Calu3 (cell line): ENCODE data around the gene IFITM10. TPM values are rescaled to one million over a fixed set of nuclear protein-coding genes. Genes with fewer than 3 reads are reported as not detected.

Experiments used
- BruUV-seq: library from RNA; stranded (reverse); fragments of 400-500 nt; replicated peaks from 2 replicates; lab custom pipeline; 2021; lab: Mats Ljungman, UMichigan
- CTCF ChIA-PET: fragments of 300-600 bp; sonication (Branson Sonifier 250); formaldehyde crosslinking; loops from one replicate; lab custom pipeline; 2022; ENCODE audit warnings: antibody characterized with exemption; lab: Charles Lee
- DNase-seq: peaks from one replicate; pipeline ENCODE4 v3.0.0; 2022
- H3K27ac Mint-ChIP-seq: one replicate; pipeline ENCODE4 v1.8.0; 2022; ENCODE audit warnings: mixed read lengths; ENCODE audit not compliant: unreplicated experiment
- H3K27me3 Mint-ChIP-seq: one replicate; pipeline ENCODE4 v1.8.0; 2022; ENCODE audit warnings: mixed read lengths; ENCODE audit not compliant: unreplicated experiment
- H3K36me3 Mint-ChIP-seq: one replicate; pipeline ENCODE4 v1.8.0; 2022; ENCODE audit warnings: mild to moderate bottlenecking, moderate library complexity, mixed read lengths; ENCODE audit not compliant: insufficient read depth, unreplicated experiment
- H3K4me1 Mint-ChIP-seq: one replicate; pipeline ENCODE4 v1.8.0; 2022; ENCODE audit warnings: mild to moderate bottlenecking, low read depth, mixed read lengths; ENCODE audit not compliant: unreplicated experiment
- H3K4me3 Mint-ChIP-seq: one replicate; pipeline ENCODE4 v1.8.0; 2022; ENCODE audit warnings: mild to moderate bottlenecking, low read depth, moderate library complexity, mixed read lengths; ENCODE audit not compliant: unreplicated experiment
- H3K9me3 Mint-ChIP-seq: one replicate; pipeline ENCODE4 v1.8.0; 2022; ENCODE audit warnings: low read depth, mixed read lengths; ENCODE audit not compliant: unreplicated experiment
- CTCF ChIP-seq: fragments of 200-600 bp; IDR thresholded peaks from one replicate; pipeline ENCODE4 v1.8.0; 2022; ENCODE audit warnings: antibody characterized with exemption; ENCODE audit not compliant: unreplicated experiment
- intact Hi-C: fragments of 100-400 bp; cut with micrococcal nuclease; formaldehyde crosslinking; loops from one replicate; pipeline ENCODE4 v1.10.0; 2022; ENCODE audit not compliant: unreplicated experiment
- total RNA-seq: library from RNA; stranded (reverse); gene quantifications from 2 replicates; pipeline ENCODE4 v1.2.3, GENCODE V29; 2022

The IFITM10 gene
- total RNA-seq, 1 experiment from 2014 or later = 3.3 TPM

DNA sequence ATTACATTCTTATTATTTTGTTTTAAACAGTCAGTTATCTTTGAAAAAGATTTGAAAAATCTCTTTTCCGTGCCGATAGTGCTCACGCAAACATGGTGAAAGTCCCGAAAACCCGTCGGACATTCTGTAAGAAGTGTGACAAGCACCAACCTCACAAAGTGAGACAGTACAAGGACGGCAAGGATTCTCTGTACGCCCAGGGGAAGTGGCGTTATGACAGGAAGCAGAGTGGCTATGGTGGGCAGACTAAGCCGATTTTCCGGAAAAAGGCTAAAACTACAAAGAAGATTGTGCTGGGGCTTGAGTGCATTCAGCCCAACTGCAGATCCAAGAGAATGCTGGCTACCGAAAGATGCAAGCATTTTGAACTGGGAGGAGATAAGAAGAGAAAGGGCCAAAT lies 42.1 kb upstream of the IFITM10 start:
- no peak for TF ChIP-seq CTCF
- Mint-ChIP-seq H3K4me1 (no peaks in the 10 kb centered on the region), H3K9me3 (no peaks in the 10 kb centered on the region), H3K27me3 (peaks cover 35% of the 10 kb centered on the region), H3K4me3 (no peak overlapping the region), H3K36me3 (no peaks in the 10 kb centered on the region), H3K27ac (no peak overlapping the region)
- CTCF ChIA-PET = no interaction called here
- BruUV-seq = no TSS peak
- intact Hi-C loops = no loop called here
- DNase-seq = no peak

DNA sequence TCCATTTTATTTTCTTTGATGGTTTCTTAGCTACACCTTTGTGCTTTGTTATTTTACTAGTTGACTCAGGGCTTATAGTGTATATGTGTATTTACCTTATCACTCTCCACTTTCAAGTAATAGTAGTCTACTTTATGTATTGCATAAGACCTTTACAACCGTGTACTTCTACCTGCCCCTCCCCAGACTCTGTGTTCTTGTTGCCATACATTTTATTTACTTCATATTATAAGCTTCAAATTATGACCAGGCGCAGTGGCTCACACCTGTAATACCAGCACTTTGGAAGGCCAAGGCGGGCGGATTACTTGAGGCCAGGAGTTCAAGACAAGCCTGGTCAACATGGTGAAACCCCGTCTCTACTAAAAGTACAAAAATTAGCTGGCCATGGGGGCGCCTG lies 41.5 kb upstream of the IFITM10 start:
- Mint-ChIP-seq H3K9me3 (no peaks in the 10 kb centered on the region), H3K27ac (no peak overlapping the region), H3K4me3 (no peak overlapping the region), H3K4me1 (no peaks in the 10 kb centered on the region), H3K27me3 (peaks cover 30% of the 10 kb centered on the region), H3K36me3 (no peaks in the 10 kb centered on the region)
- BruUV-seq = no TSS peak
- no peak for TF ChIP-seq CTCF
- CTCF ChIA-PET = interaction anchor here (0.7 kb wide), 1 partner anchor 19 kb away, joined by 3 read pairs; no protein-coding TSS in a partner anchor
- no peak for DNase-seq
- intact Hi-C loops = no loop called here

- H3K27me3 Mint-ChIP-seq = peaks cover 14% of the 10 kb centered on the region
- CTCF ChIA-PET = no interaction called here
- intact Hi-C loops = no loop called here
- peaks cover 5% of the 10 kb centered on the region for H3K36me3 Mint-ChIP-seq
- H3K9me3 Mint-ChIP-seq = no peaks in the 10 kb centered on the region
- no TSS peak for BruUV-seq
- no peak for DNase-seq
- H3K4me3 Mint-ChIP-seq = no peak overlapping the region
- H3K4me1 Mint-ChIP-seq = peaks cover 33% of the 10 kb centered on the region
- no peak for TF ChIP-seq CTCF
- H3K27ac Mint-ChIP-seq = no peak overlapping the region
Measured at GRCh38 chr11:1786466-1786865, 36.1 kb upstream of the IFITM10 start.

GRCh38 chr11:1785749-1786413 lies 35.5 kb upstream of the IFITM10 start:
- H3K9me3 Mint-ChIP-seq = no peaks in the 10 kb centered on the region
- H3K36me3 Mint-ChIP-seq = peaks cover 5% of the 10 kb centered on the region
- CTCF ChIA-PET = interaction anchor here (0.7 to 1.0 kb wide), 3 partner anchors 17 to 313 kb away, joined by 4 to 6 read pairs (median 5); no protein-coding TSS in a partner anchor
- no peak for DNase-seq
- TF ChIP-seq CTCF = no peak
- H3K4me1 Mint-ChIP-seq = peaks cover 39% of the 10 kb centered on the region
- no peak overlapping the region for H3K27ac Mint-ChIP-seq
- H3K27me3 Mint-ChIP-seq = peaks cover 8% of the 10 kb centered on the region
- intact Hi-C loops = no loop called here
- no TSS peak for BruUV-seq
- H3K4me3 Mint-ChIP-seq = no peak overlapping the region
